ENCODE results near the gene DUSP28.

DNA sequence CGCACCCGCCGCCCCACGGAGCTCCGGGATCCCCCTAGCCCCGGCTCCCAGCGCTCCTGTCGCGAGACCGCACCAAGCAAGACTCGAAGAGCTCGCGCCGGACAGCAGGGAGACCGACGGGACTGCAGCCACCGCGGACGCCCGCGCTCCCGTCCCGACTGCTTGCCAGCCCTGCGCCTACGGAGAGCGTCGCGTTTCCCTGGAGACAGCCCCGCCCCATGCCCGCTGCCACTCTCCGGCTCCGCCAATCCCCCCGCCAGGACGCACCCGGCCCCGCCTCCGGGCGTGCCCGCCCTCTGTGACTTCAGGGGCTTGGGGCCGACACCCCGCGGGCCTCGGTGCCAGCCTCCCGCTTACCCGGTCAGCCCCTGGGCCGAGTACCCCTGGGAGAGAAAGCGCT is 2.3 kb upstream of the DUSP28 start, which contains the start of gene ANKMY1:
- TF ChIP-seq, protein P1, sequence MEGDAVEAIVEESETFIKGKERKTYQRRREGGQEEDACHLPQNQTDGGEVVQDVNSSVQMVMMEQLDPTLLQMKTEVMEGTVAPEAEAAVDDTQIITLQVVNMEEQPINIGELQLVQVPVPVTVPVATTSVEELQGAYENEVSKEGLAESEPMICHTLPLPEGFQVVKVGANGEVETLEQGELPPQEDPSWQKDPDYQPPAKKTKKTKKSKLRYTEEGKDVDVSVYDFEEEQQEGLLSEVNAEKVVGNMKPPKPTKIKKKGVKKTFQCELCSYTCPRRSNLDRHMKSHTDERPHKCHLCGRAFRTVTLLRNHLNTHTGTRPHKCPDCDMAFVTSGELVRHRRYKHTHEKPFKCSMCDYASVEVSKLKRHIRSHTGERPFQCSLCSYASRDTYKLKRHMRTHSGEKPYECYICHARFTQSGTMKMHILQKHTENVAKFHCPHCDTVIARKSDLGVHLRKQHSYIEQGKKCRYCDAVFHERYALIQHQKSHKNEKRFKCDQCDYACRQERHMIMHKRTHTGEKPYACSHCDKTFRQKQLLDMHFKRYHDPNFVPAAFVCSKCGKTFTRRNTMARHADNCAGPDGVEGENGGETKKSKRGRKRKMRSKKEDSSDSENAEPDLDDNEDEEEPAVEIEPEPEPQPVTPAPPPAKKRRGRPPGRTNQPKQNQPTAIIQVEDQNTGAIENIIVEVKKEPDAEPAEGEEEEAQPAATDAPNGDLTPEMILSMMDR (IDR thresholded peaks at IDR 0.05): no peak
- TF ChIP-seq EZH2 (IDR thresholded peaks at IDR 0.05; ENCODE audit: borderline replicate concordance, insufficient read depth, low read depth, low read length, poor library complexity, severe bottlenecking): no peak

All from B cell (primary cell).